ENCODE data around the gene DDX24.

DNA sequence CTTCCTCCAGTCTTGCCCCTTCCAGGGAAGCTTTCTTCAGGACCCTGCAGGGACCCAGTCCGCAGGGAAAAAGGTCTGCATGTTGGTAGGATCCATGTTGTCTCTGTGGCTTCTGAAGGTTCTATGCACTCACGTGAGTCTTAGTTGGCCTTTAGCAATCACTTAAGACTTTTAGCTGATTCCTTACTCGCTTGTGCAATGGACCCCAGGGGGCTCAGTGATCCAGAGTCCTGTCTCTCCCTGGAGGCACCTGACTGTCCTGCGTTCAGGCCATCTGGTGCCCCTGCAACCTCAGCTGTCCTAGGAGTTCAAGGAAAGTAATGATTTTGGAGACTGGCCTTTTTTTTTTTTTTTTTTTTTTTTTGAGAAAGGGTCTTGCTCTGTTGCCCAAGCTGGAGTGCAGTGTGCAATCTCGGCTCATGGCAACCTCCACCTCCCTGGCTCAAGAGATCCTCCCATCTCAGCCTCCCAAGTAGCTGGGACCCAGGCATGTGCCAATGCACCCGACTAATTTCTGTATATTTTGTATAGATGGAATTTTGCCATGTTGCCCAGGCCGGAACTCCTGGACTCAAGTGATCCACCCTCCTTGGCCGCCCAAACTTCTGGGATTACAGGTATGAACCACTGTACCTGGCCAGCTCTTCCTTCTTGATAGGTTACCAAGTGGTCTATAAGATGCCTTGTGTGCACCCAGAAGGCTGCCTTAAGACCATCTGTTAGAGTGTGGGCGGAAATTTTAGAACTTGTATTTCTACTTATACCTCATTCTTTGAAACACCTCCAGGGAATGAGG is 43.8 kb upstream of the DDX24 start:
- no peak for TF ChIP-seq POLR2A (IDR thresholded peaks at IDR 0.05)
- TF ChIP-seq, protein P1, sequence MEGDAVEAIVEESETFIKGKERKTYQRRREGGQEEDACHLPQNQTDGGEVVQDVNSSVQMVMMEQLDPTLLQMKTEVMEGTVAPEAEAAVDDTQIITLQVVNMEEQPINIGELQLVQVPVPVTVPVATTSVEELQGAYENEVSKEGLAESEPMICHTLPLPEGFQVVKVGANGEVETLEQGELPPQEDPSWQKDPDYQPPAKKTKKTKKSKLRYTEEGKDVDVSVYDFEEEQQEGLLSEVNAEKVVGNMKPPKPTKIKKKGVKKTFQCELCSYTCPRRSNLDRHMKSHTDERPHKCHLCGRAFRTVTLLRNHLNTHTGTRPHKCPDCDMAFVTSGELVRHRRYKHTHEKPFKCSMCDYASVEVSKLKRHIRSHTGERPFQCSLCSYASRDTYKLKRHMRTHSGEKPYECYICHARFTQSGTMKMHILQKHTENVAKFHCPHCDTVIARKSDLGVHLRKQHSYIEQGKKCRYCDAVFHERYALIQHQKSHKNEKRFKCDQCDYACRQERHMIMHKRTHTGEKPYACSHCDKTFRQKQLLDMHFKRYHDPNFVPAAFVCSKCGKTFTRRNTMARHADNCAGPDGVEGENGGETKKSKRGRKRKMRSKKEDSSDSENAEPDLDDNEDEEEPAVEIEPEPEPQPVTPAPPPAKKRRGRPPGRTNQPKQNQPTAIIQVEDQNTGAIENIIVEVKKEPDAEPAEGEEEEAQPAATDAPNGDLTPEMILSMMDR (IDR thresholded peaks at IDR 0.05), result no peak
- TF ChIP-seq POLR2AphosphoS5 (IDR thresholded peaks at IDR 0.05), result no peak

All from transverse colon (tissue), 4 donors.